ENCODE data around the gene SCAMP1. TPM values are rescaled to one million over a fixed set of nuclear protein-coding genes. Genes with fewer than 3 reads are reported as not detected.

Gene SCAMP1
- total and polyA plus RNA-seq, 2 of the 8 experiments (the other 6 are each of a cell fraction or from before 2014, with no cell fraction given) = 18.6 to 55.9 TPM

GRCh38 chr5:78323241-78323640 is 37.2 kb upstream of the SCAMP1 start:
- TF ChIP-seq CHD2 (IDR thresholded peaks at IDR 0.05; ENCODE audit: low read length) = no peak
- no peak for TF ChIP-seq POLR2A (IDR thresholded peaks at IDR 0.05; ENCODE audit: control extremely low read depth in 1 of 2, low read depth in 2 of 2, low read length in 2 of 2)
- no peak for TF ChIP-seq RXRA (IDR thresholded peaks at IDR 0.05; ENCODE audit: insufficient read depth, low read depth, low read length)
- Histone ChIP-seq H3K23ac (ENCODE audit: insufficient read length) (no peak overlapping the region), H4K91ac (replicated peaks; ENCODE audit: insufficient read length, low read length) (no peak overlapping the region), H3K4ac (replicated peaks; ENCODE audit: insufficient read length, low read depth, low read length) (no peak overlapping the region), H2AFZ (ENCODE audit: low read length) (0 out of 2 replicates have a peak overlapping the region, but pooled peaks have one; percentile 1), H3K9ac (replicated peaks in 1 of 4; ENCODE audit: extremely low read depth in 1 of 4, low read depth in 3 of 4, low read length in 3 of 4) (no peak overlapping the region), H2BK20ac (ENCODE audit: low read length) (no peak overlapping the region), H3K79me2 (ENCODE audit: control insufficient read depth in 1 of 2, insufficient read depth in 2 of 2, low read length in 2 of 2) (no peaks in the 10 kb centered on the region), H3K27me3 (replicated peaks in 1 of 4; ENCODE audit: control insufficient read depth in 3 of 4, extremely low read depth in 1 of 4, insufficient read depth in 3 of 4, low read length in 3 of 4) (0 out of 7 replicates have a peak, but pooled peaks cover 0 to 2% (median 0%) of the 10 kb centered on the region in 4 experiments), H4K5ac (ENCODE audit: insufficient read length, low read depth, low read length) (no peak overlapping the region), H3K4me3 (ENCODE audit: extremely low read depth in 1 of 4, insufficient read depth in 2 of 4, low read depth in 3 of 4, low read length in 4 of 4) (no peak overlapping the region), H2AK5ac (ENCODE audit: low read depth, low read length) (no peak overlapping the region), H3K14ac (ENCODE audit: insufficient read length) (no peak overlapping the region), H3K56ac (replicated peaks; ENCODE audit: insufficient read length, low read depth, low read length) (no peak overlapping the region), H4K20me1 (replicated peaks in 1 of 2; ENCODE audit: control insufficient read depth in 1 of 2, insufficient read depth in 2 of 2, low read length in 2 of 2) (no peaks in the 10 kb centered on the region), H2BK15ac (ENCODE audit: low read length) (no peak overlapping the region), H3K79me1 (ENCODE audit: low read depth, low read length) (no peaks in the 10 kb centered on the region), H2BK5ac (ENCODE audit: low read depth, low read length) (no peak overlapping the region), H3K4me2 (ENCODE audit: insufficient read depth in 1 of 2, low read depth in 2 of 2, low read length in 2 of 2) (no peak overlapping the region), H3K9me3 (ENCODE audit: insufficient read depth in 2 of 2, low read depth in 1 of 2, low read length in 1 of 2) (no peaks in the 10 kb centered on the region), H3K27ac (ENCODE audit: low read depth, low read length) (no peak overlapping the region), H3K23me2 (ENCODE audit: low read depth, low read length) (no peaks in the 10 kb centered on the region; the same call in 1 of the 2 replicates), H4K8ac (ENCODE audit: extremely low read depth, insufficient read depth, low read length) (no peak overlapping the region), H3K4me1 (replicated peaks in 1 of 4; ENCODE audit: control insufficient read depth in 3 of 4, insufficient read depth in 4 of 4, low read length in 3 of 4) (peaks cover 0 to 2% (median under 1%) of the 10 kb centered on the region in 4 experiments; a peak in 2 of 7 replicates), H2BK120ac (replicated peaks; ENCODE audit: low read depth, low read length) (no peak overlapping the region), H2BK12ac (ENCODE audit: low read depth, low read length) (no peak overlapping the region), H3K18ac (ENCODE audit: extremely low read depth, low read length) (no peak overlapping the region), H3K36me3 (ENCODE audit: control insufficient read depth in 2 of 4, insufficient read depth in 4 of 4, low read length in 3 of 4) (no peaks in the 10 kb centered on the region)
- DNase-seq (ENCODE audit: low read depth in 1 of 2, low spot score in 2 of 2) = no peak
- no peak for FAIRE-seq
- ChIA-PET CTCF (ENCODE audit: partially characterized antibody) (no interaction called here), POLR2A (ENCODE audit: partially characterized antibody) (no interaction called here)
